Kidney (tissue), 14 donors: ENCODE data around the gene FAM89B. TPM values are rescaled to one million over a fixed set of nuclear protein-coding genes. Genes with fewer than 3 reads are reported as not detected.
A peak's percentile ranks its signal among the peaks of the same experiment; 100 is the strongest.

ENCODE experiments used
- DNase-seq, 5 donors: peaks; one replicate each; pipeline ENCODE4 v3.0.0-alpha.2; 2013 to 2020
- FAIRE-seq: peaks from 2 replicates; lab custom pipeline; 2012; peaks lifted over from hg19 to GRCh38; lab: Jason Lieb, UNC
- H3K27ac ChIP-seq, 2 donors: one replicate each; pipeline ENCODE4 v1.7.0; 2013; ENCODE audit warnings: low read depth in 2 of 2, low read length in 2 of 2, inconsistent platforms in 1 of 2
- H3K27me3 ChIP-seq: one replicate; pipeline ENCODE4 v1.7.1; 2013; ENCODE audit warnings: low read length, inconsistent platforms; ENCODE audit not compliant: control insufficient read depth, insufficient read depth
- H3K36me3 ChIP-seq, 3 donors: one replicate each; pipeline versions ENCODE4 v1.7.0 to v1.7.1; 2013; ENCODE audit warnings: low read length in 3 of 3, control low read depth in 1 of 3, inconsistent platforms in 1 of 3; ENCODE audit not compliant: insufficient read depth in 3 of 3, control insufficient read depth in 2 of 3
- H3K4me1 ChIP-seq, 3 donors: one replicate each; pipeline versions ENCODE4 v1.7.0 to v1.7.1; 2013; ENCODE audit warnings: low read length in 3 of 3, inconsistent platforms in 1 of 3, low read depth in 1 of 3; ENCODE audit not compliant: control insufficient read depth in 2 of 3, insufficient read depth in 2 of 3
- H3K4me3 ChIP-seq, 3 donors: one replicate each; pipeline versions ENCODE4 v1.7.0 to v1.8.1; 2013; ENCODE audit warnings: low read length in 3 of 3, control low read depth in 1 of 3, inconsistent platforms in 1 of 3
- H3K9ac ChIP-seq, 3 donors: one replicate each; pipeline versions ENCODE4 v1.7.0 to v1.7.1; 2013; ENCODE audit warnings: low read length in 3 of 3, control low read depth in 1 of 3, inconsistent platforms in 1 of 3
- H3K9me3 ChIP-seq, 3 donors: one replicate each; pipeline versions ENCODE4 v1.7.0 to v1.7.1; 2013; ENCODE audit warnings: low read length in 3 of 3, control low read depth in 1 of 3, inconsistent platforms in 1 of 3; ENCODE audit not compliant: control insufficient read depth in 2 of 3, insufficient read depth in 1 of 3
- CTCF ChIP-seq: IDR thresholded peaks from 3 replicates; pipeline ENCODE4 v1.5.1; 2012; ENCODE audit warnings: mild to moderate bottlenecking, moderate library complexity, borderline replicate concordance; ENCODE audit not compliant: insufficient read depth; ENCODE audit errors: extremely low read depth
- intact Hi-C: fragments of 100-400 bp; cut with DNase I; formaldehyde crosslinking; loops from one replicate; pipeline ENCODE4 v1.11.1; 2022
- polyA plus RNA-seq: library from polyadenylated mRNA; stranded (reverse); fragments of 350-450 nt; fragmentation: Illumina TruSeq; extraction: RNeasy Lipid Tissue Mini Kit (QIAGEN cat#74804); gene quantifications from one replicate; pipeline ENCODE4 v1.2.3, GENCODE V29; 2014; ENCODE audit warnings: low read depth, low replicate concordance; ENCODE audit not compliant: insufficient read depth
- total RNA-seq: library from RNA; stranded (reverse); fragmentation: NEBNext Ultra II Directional; extraction: Animal tissue kit (Norgen Biotek cat#: 25700); gene quantifications from one replicate; pipeline ENCODE4 v1.2.1, GENCODE V29; 2021
- donor health status: control.
- donor health status: control.
- donor health status: control.
- donor health status: control.
- donor health status: control.
- donor health status: DM: yes; HTN: yes; CAD: no.
- donor health status: Normal renal cell carcinoma (clear cell type).

Gene FAM89B
- total and polyA plus RNA-seq, 2 donors from 2014 or later = 33.5 to 36.7 TPM

- intact Hi-C loops = no loop called here
- no peaks in the 10 kb centered on the region for H3K27me3 ChIP-seq
- TF ChIP-seq CTCF = no peak
- FAIRE-seq (no peak), DNase-seq (peak in 1 of 5 donors; percentile 60)
- H3K4me1 ChIP-seq = peaks cover 3 to 43% (median 32%) of the 10 kb centered on the region in 3 donors
- peak overlapping the region in 2 of 3 donors; percentile 90 to 92 for H3K4me3 ChIP-seq
- no peak overlapping the region for H3K27ac ChIP-seq
- H3K36me3 ChIP-seq = peaks cover 0 to 2% (median 2%) of the 10 kb centered on the region in 3 donors
- H3K9me3 ChIP-seq = no peaks in the 10 kb centered on the region
- peak overlapping the region in 1 of 3 donors; percentile 94 for H3K9ac ChIP-seq
These were observed 918 bp upstream of the FAM89B start for GRCh38 chr11:65571420-65571819.

GRCh38 chr11:65571940-65572339, 398 bp upstream of the FAM89B start:
- Histone ChIP-seq H3K36me3 (peaks cover 0 to 2% (median 2%) of the 10 kb centered on the region in 3 donors), H3K9ac (no peak overlapping the region), H3K9me3 (no peaks in the 10 kb centered on the region), H3K4me1 (peaks cover 3 to 45% (median 32%) of the 10 kb centered on the region in 3 donors), H3K27ac (peak overlapping the region in 1 of 2 donors; percentile 77), H3K27me3 (no peaks in the 10 kb centered on the region), H3K4me3 (peak overlapping the region; percentile 36 to 47 (median 41))
- TF ChIP-seq CTCF = peak; percentile 20
- intact Hi-C loops = no loop called here
- FAIRE-seq = no peak
- peak in 2 of 5 donors; percentile 66 to 81 for DNase-seq

GRCh38 chr11:65573391-65574079, 1.2 kb downstream of the FAM89B start:
- Histone ChIP-seq H3K4me3 (peak overlapping the region; percentile 58 to 76 (median 72)), H3K4me1 (peaks cover 3 to 53% (median 28%) of the 10 kb centered on the region in 3 donors), H3K27ac (peak overlapping the region in 1 of 2 donors; percentile 55), H3K36me3 (no peaks in the 10 kb centered on the region), H3K9me3 (no peaks in the 10 kb centered on the region), H3K9ac (peak overlapping the region in 2 of 3 donors; percentile 60 to 61), H3K27me3 (no peaks in the 10 kb centered on the region)
- FAIRE-seq = no peak
- peak in 2 of 5 donors; percentile 78 to 87 for DNase-seq
- no peak for TF ChIP-seq CTCF
- intact Hi-C loops = no loop called here
